NCI-H1436 treated with DMSO at 0.1 percent for 48 hours (cell line): ENCODE data around the gene PDIA6.

Experiments used
- DNase-seq: peaks from one replicate; lab custom pipeline; 2025; lab: John Stamatoyannopoulos, UW

The PDIA6 gene

DNA sequence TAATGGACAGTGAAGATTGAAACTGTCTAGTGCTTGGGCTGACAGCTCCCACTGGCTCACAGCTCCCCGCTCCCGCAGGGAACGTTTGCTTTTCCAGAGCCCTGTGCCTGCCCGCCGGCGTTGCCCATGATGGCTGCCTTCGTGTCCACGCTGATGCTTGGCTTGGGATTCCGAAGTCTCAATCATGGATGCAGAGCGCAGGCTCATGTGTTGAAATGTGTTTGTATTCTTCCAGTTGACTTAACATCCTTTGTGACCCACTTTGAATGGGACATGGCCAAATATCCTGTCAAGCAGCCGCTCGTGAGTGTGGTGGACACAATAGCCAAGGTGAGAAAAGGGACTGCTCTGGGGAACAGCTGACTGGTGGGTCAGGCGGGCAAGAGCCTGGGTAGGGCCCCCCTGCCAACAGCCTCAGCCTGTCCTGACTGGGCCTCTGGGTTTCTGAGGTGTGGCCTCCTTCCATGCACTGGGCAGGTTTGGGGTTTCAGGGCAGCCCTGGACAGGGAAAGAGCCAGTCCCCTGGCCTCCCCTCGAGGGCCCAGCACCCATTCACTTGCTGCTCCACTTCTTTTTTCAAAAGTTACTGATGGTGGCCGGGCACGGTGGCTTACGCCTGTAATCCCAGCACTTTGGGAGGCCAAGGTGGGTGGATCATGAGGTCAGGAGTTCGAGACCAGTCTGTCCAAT is 48.3 kb downstream of the PDIA6 start:
- no peak for DNase-seq

DNA sequence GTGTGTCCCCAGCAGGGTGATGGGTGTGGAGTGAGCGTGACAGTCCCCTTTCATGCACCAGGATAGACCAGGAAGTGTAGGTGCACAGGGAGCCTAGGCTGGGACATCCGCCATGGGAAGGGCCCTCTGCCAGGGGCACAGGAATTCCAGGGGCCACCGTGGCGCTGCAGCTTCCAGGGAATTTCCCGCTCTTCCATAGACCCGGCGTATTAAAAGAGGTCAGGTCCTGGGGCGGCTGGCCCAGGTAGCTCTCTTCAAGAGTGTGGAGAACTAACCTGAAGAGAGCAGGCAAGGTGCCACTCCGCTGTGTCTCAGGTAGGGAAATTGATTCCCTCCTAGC is 49.2 kb downstream of the PDIA6 start:
- no peak for DNase-seq

DNA sequence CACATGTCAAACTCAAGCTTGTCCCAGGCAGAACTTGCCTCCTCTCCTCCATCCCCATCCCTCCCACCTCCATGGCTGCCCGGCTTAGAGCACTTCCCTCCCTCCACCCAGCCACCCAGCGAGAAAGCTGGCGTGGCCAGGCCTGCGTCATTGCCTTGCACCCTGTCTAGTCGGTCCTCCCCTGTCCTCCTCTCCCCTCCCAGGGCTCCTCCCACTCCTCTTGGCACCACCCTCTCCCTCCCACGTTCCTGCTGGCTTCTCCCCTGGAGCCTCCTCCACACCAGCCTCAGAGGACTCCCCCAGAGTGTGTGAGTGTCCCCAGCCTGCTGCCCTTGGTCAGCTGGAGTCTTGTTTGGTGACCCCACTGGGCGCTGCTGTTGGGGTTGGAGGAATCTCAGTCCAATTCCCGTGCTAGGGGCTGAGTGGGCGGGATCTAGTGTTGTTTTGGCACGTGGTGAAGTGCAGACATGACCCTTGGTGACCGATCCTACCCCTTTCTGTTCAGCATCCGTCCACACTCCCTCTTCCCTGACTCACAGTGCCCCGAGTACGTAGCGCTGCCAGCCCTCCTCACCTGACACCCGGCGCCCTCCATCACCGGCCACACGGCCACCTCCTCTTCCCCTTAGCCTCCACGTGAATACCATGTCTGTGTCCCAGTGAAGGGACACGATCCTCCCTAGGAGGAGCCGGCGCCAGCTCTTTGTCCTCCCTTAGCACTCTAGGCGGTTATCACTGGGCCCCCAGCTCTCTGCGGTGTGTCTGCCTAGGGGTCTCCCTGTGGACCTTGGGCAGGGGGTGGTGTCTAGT is 49.7 kb downstream of the PDIA6 start:
- no peak for DNase-seq

DNA sequence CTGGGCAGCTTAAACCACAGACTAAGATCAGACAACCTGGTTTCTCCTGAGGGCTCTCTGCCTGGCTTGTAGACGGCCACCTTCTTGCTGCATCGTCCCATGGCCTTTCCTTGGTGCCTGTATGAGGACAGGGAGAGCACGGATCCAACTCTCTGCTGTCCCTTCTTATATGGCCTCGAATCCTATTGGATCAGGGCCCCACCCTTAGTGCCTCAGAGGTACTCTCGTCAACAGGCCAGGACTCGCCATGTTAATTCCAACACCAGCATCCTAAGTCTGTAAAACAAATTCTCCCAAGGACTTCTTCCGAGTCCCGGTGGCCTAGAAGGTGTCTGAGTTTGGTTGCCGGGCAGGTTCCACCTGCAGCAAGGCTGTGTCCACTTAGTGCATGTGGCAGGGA is 51.0 kb downstream of the PDIA6 start:
- DNase-seq, result no peak

DNA sequence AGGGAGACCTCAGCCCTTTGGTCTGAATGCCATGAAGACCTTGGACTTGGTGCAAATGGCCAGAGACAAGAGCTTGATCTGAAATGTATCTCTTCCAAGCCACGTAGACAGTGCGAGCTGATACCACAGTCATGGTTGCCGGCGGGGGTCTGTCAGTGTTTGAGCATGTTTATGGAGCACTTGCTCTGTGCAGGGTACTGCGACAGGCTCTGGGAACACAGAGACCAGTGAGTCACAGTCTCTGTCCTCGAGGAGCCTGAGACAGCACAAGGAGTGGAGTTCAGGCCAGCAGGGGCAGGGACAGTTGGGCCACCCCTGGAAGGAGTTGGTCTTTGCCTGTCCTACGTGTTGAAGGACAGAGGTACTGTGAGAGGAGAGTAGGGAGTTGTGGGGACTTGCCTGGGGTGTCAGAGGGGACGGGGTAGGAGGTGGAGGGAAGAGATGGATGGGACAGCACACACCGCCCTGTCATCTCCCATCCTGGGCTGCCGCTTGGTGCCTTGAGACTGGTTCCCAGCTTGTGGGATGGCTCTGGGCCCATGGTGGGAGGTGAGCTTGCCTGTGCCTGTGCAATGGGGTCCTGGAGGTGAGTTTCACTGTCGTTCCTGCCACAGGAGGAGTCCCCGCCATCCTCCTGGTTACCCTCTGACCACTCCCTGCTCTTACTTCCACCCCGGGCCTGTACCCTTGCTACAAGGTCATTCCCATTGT is 51.6 kb downstream of the PDIA6 start:
- DNase-seq, result no peak

DNA sequence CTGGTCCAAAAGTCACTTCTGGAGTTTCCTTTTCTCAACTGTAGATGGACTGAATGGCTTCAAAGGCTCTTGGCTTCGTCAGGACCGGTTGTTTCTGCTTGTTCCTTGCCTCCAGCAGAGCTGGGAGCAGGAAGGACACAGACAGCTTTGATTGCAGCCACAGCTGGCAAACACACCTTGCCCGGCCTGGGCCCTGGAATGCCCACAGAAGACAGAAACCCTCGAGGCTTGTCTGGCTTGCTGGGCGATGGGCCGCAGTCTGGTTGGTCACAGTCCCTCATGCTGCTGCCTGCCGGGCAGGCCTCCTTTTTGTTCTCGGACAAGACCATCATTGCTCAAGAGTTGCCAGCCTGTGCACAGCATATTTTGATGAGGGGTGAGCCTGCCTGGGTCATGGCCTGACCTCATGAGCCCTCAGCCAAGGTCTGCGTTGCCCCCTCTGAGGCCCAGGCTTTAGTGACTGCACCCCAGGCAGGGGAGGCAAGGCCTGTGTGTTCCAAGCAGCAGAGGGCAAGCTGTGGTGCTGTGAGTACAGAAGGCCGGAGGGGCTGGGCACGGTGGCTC is 53.4 kb downstream of the PDIA6 start:
- no peak for DNase-seq

DNA sequence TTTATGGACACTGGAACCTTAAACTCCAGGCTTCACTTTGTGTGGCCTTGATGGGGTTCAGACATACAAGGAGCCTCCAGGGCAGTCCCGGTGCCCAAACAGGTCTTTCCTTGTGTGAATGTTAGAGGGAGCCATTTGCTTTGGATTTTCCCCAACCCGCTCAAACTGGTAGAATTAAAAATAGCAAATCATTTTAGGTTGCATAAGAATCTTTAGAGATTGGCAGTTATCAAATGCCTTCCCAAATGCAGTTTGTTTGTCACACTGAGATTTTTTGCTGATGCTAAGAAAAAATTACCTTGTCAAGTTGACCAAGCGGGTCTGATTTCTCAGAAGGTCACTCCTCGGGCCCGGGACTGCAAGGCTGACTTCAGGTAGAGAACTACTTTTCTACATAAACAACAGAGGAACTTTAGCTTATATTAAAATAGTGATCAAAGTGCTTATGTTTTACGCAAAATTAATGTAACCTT is 54.7 kb downstream of the PDIA6 start:
- DNase-seq, result no peak

DNA sequence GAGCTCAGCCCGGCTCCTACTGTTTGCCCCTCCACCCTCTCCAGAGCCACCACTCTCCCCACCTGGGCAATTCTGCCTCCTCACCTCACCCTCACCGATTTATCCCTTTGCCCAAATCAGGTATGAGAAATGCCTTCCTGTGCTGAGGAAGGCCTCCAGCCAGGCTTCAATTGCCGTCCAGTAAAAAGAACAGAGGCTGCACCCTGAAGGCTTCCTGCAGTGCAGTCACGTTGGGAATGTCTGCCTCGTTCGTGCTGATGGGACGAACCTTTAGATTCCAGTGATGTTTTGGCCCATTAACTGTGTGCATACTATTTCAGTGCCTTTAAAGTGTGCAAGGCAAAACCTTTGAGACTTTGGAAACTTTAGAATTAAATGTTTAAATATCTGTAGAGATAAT is 57.0 kb downstream of the PDIA6 start:
- DNase-seq, result no peak

DNA sequence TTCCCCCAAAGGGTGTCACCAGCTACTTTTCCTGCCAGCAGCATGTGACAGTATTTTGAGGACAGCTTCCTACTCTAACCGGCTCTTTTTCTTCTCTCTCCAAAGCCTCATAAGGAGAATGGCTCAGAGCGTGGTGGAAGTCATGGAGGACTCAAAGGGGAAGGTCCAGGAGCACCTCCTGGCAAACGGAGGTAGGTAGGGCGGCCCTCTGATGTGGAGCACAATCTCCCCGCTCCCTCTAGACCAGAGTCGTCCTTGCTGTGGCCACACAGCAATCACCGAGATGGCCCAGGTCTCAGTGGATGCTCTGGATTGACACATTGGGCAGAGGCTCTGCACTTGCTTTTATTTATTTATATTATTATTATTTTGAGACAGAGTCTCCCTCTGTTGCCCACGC is 58.7 kb downstream of the PDIA6 start:
- no peak for DNase-seq

DNA sequence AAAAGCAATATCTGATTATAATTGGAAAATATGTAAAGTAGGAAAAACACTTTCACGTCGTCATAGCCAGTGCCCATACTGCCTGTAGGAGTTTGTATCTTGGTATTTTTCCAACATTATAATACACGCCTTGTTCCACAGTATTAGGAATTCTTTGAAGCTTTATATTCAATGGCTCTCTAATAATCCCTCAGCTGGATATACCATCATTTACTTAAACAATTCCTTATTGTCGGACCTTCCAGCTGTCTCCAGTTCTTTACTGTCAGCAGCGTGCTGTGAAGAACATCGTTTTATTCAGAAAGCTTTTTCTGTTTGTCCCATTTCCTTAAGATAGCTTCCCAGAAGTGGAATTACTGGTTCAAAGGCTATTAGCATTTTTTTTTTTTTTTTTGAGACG is 59.4 kb downstream of the PDIA6 start:
- no peak for DNase-seq

DNA sequence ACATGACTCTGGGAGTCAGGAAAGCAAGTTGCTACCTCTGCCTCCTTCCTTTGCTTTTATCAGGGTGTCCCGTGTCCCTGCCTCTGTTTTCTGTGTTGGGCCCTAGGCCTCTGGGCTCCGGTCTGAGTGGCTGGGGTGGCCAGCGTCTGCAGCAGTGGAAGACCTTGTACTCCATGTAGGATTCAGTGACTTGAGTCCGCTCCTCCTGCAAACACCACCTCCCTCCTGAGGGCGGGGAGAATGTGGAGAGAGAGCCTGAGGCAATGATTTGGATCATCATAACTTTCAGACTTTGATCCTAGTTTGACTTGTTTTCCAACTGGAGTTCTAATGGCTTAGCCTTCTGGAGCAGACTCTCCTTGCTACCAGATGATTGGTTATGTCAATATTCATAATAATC is 60.3 kb downstream of the PDIA6 start:
- no peak for DNase-seq

DNA sequence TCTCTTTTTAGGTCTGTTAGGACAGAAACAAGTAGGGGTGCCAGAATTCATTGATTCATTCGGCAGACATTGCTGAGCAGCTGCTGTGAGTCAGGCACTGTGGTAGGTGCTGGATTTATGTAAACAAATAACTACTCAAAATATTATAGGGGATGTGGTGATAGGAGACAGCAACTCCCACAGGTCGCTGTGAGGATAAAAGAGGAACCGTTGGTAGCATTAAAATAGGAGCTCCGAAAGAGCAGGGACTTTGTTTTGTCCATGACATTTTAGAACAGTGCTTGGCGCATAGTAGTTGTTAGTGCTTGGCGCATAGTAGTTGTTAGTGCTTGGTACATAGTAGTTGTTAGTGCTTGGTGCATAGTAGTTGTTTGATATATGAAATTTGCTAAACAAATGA is 62.0 kb downstream of the PDIA6 start:
- no peak for DNase-seq

DNA sequence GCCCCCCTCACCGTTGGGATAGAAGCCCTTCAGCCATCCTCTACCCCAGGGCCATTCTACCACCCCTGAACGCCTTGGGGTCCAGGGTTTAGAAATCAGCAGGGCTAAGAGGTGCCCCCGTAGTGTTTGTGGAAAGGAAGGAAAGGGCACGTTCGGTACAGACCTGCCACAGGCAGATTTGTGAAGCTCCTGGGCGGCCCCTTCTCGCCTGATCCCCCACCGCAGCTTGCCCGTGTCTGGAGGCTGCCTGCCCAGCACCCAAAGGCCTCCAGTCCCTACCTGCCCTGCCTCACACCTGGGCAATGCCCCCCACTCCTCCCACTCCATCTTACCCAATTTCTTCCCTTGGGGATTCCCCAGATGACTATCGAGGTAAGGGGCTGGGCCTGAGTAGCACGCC is 69.9 kb downstream of the PDIA6 start:
- DNase-seq, result no peak

DNA sequence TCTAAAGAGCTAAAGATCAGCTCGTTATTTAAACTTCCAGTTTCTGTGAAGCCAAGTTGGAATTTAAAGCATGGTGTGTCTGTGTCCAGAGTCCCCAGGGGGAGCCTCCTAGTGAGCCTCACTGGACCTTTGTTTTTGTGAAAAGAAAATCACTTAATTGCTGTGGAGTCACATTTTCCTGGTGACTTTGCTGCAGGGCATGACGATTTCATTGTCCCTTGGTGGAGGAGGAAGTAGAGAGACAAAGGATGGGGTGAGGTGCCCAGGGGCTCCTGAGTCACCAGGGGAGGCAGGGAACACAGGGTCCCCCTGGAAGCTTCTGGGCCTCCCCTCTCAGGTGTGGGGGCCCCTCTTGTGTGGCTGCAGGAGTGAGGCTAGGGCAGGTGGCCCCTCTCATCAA is 71.4 kb downstream of the PDIA6 start:
- no peak for DNase-seq

DNA sequence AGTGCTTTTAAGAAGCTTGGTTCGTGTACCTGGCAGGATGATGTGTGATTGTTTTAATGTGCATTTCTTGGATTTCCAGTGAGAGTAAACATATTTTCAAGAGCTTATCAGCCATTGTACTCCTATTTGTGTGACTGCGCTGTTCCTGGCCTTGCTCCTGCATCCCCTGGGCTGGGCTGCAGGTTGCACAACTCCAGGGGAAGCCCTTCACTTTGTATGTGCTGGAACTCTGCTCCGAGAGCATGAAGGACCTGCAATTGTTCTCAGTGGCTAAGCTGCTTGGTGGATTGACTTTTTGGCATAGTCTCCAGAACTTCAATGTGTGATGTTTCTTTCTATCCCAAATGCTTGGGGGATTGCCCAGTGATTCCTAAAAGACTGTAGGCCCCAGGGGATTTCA is 72.4 kb downstream of the PDIA6 start:
- DNase-seq, result no peak

DNA sequence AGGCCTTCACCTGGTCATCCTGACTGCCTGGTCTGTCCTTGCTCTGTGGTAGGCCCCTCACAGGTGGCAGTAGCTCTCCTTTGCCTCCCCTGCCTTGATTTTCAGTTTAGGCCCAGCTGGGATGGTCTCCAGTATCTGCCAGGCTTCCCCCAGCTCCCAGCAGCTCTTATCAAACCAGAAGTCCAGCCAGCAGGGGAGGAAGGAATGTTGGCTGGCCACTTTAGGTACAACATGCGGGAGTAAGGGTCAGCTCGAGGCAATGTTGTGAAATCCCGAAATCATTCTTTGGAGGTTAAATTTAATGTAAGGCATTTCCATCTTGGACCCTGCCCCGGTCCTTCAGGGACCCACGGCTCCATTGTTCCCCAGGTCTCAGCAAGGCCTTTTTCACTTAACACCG is 74.4 kb downstream of the PDIA6 start:
- no peak for DNase-seq

DNA sequence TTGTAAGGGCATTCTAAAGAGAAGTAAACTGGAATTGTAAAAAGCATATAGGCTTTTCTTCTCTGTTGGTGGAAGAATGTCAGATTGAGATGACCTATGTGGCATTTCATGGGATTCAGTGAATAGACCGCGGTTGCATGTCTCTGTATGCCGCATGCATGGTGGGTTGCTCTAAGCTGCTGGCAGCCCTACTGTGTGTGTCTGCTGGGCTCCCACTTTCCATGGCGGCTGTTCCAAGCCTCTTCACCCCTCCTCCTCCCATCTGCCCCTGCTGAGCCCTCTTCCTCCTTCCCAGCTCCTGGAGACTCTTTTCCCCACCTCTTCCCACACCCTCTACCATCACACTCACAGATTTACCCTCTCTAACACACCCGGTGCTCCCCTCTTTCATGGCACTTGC is 78.6 kb downstream of the PDIA6 start:
- no peak for DNase-seq

DNA sequence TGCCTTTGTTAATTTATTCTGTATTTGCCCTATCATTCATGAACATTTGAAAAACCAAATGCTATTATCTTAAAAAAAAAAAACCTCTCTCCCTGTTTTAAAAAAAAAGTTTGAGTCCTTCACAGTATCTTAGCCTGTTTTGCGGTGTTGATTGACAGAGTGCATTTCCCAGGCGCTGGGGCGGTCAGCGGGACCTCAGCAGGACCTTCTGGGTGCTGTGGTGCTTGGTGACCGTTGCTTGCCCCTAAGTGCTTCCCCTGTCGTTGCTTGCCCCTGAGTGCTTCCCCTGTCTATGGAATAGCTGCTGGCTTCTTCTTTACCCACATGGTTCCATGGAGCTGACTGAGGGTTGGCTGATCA is 79.0 kb downstream of the PDIA6 start:
- no peak for DNase-seq
